GM19324 (cell line): ENCODE measurements around the gene TENM4.

ENCODE experiments used
- ATAC-seq: cut with Tn5 transposase; IDR thresholded peaks from one replicate; pipeline ENCODE4 v1.9.1; 2021; ENCODE audit warnings: mild to moderate bottlenecking, moderate library complexity; ENCODE audit not compliant: unreplicated experiment, low FRiP score

Gene TENM4

DNA sequence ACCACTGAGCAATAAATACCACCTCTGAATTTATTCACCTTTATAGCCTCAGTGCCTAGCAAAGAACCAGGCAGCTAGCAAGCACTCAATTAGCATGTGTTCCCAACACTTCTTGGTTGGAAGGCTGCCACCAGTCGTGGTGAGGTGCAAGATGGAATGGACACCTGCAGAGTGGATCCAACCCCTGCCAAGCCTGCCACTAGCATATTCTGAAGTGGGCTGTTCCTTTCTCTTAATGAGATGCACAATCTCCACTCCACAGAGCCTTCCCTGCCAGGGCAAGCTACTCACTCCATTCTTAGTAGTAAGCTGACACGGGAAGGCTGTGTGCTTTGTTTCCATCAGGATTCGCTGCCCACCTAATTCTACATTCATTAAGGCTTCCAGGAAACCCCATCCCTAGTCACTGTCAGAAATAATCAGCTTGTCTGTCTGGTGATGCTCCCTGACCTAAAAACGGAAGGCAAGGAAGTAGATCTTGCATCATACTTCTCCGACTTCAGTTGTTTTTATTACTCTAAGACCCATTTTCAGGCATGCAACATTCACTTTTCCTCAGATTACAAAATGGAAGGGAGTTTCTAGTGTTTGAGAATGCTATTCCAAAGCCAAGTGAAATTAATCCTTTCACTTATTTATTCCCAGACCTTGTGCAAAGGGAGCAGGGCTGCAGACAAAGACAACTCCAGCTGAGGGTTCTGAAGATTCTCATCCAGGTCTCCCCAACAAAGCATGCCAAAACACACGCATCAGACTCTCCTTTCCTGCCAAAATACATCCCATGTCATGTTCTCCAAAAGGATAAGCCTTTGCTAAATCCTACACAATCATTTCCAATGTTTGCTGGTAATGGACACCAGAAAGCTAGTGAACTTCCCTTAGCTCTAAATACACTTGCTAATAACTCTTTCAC lies 128.0 kb downstream of the TENM4 start:
- no peak for ATAC-seq

GRCh38 chr11:79311461-79311860 lies 129.4 kb downstream of the TENM4 start:
- no peak for ATAC-seq

DNA sequence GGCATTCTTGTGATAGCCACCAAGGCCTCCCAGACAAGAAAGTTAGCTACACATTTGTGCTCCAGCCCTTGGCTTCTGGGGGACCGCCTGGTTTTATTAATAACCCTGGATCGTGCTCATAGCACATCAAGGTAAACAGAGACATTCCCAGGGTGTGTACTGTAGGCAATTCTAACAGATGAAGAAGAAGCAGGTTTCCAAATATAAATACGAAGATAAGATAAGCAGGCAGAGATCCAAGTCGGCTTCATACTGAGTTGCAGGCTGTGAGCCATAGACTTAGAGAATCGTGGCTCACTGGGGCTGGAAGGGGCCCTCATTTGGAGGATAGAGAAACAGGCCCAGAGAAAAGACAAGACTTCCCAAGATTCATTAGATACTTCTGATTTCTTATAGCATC lies 131.4 kb downstream of the TENM4 start:
- ATAC-seq, result no peak

DNA sequence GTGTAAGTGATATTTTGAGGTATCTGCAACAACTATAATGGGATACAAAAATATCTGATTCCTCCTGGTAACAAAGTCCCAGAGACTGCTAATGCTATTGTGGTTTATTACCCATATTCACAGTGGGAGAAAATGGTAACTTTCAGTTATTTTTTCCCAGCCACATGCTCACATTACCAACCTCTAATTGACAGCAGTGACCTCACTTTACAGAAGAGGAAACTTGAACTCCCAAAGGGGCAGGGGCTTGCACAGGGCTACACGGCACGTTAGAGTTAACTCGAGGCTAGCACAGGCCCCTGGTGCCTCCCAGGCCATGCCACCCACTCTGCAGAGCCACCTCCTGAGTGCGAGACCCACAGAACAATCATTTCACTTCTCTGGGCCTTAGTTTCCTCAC lies 132.4 kb downstream of the TENM4 start:
- ATAC-seq, result no peak

DNA sequence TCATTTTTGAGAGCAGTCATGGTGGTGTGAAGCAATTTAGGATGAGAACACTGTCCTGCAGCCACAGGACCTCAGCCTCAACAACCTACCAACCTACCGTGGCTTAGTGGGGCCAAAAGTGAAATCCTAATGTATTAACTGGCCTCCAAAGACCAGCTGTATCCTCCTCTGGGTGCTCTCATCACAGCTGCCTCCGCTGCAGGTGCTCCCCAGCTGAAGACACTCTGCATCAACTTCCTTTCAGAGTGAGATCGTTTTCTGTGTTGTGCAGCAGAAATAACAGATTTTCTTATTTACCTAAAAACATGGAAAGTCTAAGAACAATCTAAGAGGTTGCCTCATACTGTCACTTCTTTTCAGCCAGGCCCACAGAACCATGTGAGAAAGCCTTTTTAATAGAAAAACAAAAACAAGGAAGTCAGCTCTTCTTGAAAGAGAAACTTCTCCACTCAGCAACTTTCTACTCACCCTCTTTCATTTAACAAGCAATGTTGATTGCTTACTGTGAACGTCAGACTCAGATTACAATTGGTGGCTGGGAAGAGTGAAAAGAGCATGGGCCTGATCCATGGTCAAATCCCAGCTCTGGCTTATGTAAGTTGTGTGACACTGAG lies 136.1 kb downstream of the TENM4 start:
- peak; percentile 74 for ATAC-seq

GRCh38 chr11:79296141-79296540 lies 144.7 kb downstream of the TENM4 start:
- ATAC-seq, result no peak

GRCh38 chr11:79294845-79295731 lies 145.7 kb downstream of the TENM4 start:
- ATAC-seq, result no peak

DNA sequence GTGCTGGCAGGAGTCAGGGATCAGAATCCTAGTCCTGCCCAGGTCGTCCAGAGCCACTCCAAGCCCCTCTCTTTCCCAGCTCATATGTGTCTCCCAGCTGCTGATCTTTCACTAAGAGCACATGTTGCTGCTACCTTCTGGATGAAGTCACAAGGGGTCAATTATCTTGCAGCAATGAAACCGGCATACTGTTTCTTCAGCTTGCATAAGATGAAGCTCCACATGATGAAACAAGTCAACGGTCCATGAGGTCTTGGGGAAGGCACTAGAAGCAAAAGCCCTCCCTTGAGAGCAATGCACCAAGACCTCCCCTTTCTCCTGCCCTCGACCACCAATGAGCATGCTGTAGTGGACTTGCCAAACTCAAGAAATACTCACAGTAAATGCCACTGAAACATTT lies 148.9 kb downstream of the TENM4 start:
- ATAC-seq, result no peak

- ATAC-seq, result no peak
These were observed 150.1 kb downstream of the TENM4 start for GRCh38 chr11:79290761-79291160.

GRCh38 chr11:79287952-79288351 lies 152.9 kb downstream of the TENM4 start:
- ATAC-seq, result no peak

DNA sequence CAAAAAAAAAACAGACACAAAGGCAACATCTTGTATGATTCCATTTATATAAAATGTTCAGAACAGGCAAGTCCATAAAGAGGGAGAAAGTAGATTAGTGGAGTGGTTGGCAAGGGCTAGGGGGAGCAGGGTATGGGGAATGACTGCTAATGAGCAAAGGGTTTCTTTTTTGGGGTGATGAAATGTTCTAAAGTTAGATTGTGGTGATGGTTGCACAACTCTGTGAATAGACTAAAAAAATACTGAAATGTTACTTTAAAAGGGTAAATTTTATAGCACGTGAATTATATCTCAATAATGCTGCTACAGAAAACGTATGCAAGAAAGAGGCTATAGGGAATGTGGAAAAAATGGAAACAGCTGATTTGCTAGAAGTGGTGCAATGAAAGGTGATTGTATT lies 155.1 kb downstream of the TENM4 start:
- no peak for ATAC-seq

DNA sequence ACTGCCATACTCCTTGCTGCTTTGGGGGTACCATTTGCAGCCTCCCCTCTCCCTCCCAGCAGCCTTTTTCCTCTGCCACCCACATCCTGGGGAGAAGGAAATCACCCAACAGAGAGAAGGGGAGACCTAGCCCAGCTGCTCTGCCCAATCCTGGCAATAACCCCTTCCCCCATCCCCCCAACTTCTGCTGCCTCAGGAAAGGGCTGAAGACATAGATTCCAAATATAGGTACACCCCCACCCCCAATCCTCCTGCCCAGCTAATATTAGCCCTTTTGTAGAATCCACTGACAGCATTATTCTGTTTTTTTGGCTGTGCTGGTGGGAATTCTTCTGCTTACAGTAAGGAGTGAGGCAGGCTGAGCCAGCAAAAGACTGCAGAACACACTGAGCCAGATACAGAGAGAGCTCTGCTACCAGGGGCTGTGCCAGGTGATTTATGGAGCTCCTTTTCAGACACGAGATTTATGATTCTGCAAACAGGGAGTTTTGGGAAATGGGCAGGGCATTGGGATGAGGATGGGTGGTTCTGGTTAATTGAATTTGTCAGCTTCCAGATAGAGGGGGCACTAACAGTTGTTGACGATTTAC lies 164.0 kb downstream of the TENM4 start:
- ATAC-seq, result no peak

DNA sequence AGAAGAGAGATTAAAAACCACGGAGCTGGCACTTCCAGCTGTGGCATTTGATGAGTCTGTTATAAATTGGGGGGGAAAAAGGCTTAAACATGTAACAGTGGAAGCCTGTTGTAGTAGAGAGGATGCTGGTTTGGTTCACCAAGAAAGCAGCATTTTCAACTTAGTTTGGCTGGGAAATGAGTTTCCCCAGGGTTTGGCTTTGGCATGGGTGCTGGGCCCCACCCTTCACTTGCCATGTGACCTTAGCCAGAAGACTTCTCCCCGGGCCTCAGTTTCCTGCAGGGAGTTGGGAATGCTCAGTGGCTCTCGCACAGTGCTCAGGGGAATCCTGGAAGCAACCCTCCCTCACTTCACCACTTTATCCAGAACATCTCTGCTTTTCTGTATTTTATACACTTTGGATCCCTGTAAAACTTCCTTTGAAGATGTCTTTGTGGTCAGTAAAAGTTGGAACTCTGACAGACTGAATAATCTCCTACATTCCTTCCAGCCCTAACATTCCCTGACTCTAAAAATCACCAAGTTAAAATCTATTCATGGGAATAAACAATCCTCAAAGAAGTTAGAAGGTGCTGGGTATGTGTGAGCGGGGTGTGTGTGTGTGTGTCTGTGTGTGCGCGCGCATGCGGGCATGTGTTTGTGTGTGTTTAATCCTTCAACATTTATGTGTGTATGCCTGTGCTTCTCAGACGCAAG lies 166.0 kb downstream of the TENM4 start:
- ATAC-seq, result no peak

- ATAC-seq, result no peak
These were observed 167.0 kb downstream of the TENM4 start for GRCh38 chr11:79273781-79274180.

- ATAC-seq, result no peak
These were observed 171.1 kb downstream of the TENM4 start for GRCh38 chr11:79269611-79270307.

DNA sequence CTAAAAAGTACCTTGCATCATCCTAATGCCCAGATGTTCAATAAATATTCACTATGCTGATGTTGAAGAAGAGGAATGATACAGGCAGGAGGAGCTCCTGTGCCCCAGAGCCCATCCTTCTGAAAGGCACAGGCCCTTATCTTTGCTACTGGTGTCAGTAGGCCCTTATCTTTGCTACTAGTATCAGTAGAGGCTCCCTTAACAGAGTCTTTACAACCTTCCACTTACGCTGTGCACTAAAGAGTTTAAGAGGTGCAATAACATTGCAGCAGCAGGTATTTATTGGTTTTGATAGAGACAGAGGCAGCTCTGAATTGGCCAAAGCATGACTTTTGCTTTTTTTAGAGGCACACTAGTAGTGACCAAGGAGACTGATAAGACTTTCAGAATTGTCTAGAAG lies 174.4 kb downstream of the TENM4 start:
- ATAC-seq, result no peak

DNA sequence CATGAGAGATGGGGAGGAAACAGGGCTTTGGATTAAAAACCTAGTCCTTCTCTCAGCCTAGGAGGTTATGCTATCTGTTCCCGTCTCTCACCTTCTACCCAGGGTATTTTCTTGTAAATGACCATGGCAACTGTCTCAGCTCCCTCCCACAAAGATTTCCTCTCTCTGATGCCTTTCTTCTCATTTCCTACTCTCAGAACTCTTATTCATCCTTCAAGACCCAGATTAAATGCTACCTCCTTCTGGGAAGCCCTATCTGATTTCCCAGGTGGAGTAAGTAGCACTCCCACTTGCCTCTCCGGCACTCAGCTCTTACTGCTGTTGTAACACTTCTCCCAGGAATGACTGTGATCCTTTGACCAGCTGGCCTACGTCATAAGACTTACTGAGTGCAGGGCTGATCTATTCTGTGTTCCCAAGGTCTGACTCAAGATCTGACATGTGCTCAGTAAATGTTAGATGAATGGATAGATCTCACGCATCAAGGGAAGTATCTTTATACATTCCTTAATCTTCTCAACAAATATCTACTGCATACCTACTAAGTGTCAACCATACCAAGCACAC lies 175.0 kb downstream of the TENM4 start:
- no peak for ATAC-seq

- ATAC-seq, result no peak
These were observed 176.5 kb downstream of the TENM4 start for GRCh38 chr11:79264284-79264683.

DNA sequence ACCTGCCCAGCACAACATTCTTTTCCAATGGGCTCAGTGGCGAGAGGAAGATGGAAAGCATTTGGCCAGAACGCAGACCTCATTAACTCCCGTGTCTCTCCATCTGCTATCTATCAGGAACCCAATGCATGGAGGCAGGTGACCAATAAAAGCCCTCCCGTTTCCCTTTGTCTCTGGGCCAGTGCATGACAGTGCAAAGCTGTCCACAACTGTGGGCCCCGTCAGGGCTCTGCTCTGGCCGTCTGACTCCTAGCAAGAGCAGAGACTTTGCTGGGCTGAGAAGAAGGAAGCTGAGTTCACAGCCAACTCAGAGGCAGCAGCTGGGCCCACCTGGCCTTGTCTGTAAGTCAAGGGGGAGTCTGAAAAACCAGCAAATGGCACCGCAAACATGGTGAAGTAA lies 177.8 kb downstream of the TENM4 start:
- ATAC-seq, result no peak
